Dermis blood vessel endothelial cell (primary cell): ENCODE results near the gene KIFC3. TPM values are rescaled to one million over a fixed set of nuclear protein-coding genes. Genes with fewer than 3 reads are reported as not detected.
"Not testable (repeated sequence)": the region's sequence is repeated elsewhere in the genome, so short reads cannot be mapped to it uniquely, and the experiment has no call there.

ENCODE experiments used
- DNase-seq: peaks from one replicate; pipeline ENCODE4 v3.0.0; 2010
- total RNA-seq: library from RNA; depleted of rRNA; stranded (reverse); fragments of >200 nt; gene quantifications from 2 replicates; pipeline ENCODE4 v1.2.3, GENCODE V29; 2014

KIFC3 gene
- total RNA-seq, 1 donor from 2014 or later: 75.4 TPM

DNA sequence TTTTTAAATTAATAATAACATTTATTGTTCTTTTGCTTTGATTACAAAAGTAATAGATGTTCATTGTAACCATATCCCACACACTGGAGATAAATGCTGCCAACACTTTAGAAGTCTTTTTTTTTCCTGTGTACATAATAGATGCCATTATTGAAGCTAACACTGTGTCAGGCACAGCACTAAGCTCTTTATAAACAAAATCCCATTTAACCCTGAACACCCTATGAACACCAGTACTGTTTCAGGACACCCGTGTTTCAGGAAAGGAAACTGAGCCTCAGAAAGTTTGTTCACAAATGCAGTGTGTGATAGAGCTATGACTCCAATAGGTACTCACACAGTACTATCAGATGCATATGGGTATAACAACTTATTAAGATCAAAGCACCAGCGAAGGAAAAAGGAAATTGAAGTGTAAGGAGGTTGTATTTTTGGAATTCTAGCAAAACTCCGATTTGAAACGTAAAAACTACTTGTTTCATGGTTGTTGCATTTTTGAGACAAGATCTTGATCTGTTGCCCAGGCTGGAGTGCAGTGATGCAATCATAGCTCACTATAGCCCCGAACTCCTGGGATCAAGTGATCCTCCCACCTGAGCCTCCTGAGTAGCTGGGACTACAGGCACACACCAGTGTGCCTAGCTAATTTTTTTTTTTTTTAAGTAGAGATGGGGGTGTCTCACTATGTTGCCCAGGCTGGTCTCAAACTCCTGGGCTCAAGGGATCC lies 2.0 kb upstream of the KIFC3 start:
- no peak for DNase-seq

DNA sequence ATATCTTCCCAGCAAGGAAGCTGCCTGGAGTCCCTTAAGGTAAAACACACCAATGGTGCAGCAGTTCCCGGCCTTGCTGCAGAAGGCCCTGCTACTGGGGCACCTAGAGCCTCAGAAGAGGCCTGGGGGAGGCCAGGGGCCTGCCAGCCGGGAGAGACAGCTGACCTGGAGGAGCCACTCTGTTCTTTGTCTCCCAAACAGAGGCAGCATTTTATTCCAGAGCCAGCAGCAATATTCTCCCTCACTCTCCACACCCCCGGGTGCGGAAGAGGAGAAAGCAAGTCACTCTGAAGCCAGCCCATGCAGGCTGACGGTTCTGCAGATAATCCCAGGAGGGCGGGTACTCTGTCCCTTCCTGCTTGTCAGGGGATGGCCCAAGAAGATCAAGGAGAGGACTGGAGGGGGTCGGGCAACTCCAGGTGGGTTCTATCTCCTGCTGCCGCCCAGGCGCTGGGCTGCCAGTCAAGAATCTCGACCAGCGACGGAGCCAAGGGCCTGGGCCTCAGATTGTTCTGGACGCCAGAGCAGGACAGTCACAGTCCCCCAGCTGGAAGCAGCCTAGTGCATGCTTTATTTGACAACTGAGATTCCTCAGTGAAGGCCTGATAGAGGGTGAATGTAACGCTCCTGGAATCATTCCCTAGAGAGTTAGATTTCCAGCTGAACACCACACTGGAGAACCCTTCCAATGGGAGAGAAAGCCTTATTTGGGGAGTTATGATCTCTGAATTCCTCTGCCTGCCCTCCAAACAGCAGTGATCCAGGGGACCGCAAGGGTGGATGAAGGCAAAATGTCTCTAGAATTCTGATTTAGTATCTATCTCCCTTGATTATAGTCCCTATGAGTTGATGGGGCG lies 1.1 kb upstream of the KIFC3 start:
- DNase-seq: no peak

DNA sequence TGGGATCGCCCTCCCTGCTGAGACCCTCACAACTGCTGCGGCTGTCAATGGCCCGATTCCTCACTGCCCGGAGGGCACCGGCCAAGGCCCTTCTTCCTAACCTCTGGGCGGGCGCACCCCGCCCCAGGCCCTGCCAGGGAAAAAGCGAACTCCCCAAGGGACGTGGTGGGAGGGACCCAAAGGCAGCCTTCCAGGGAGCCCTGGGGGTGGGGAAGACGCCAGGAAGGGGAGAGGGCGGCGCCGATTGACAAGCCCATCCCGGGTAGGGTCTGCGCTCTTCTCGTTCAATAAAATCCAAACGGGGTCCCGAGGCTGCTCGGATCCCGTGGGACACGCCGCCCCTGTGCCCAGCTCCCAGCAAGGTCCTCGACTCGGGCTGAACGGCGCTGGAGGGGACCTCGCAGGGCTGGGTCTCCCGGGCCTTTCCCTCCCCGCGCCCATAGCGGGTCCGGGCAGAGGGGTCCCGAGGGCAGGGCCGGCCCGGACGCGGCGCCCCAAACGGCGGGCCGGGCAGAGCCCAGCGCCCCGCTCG lies 416 bp downstream of the KIFC3 start:
- peak; percentile 27 for DNase-seq

DNA sequence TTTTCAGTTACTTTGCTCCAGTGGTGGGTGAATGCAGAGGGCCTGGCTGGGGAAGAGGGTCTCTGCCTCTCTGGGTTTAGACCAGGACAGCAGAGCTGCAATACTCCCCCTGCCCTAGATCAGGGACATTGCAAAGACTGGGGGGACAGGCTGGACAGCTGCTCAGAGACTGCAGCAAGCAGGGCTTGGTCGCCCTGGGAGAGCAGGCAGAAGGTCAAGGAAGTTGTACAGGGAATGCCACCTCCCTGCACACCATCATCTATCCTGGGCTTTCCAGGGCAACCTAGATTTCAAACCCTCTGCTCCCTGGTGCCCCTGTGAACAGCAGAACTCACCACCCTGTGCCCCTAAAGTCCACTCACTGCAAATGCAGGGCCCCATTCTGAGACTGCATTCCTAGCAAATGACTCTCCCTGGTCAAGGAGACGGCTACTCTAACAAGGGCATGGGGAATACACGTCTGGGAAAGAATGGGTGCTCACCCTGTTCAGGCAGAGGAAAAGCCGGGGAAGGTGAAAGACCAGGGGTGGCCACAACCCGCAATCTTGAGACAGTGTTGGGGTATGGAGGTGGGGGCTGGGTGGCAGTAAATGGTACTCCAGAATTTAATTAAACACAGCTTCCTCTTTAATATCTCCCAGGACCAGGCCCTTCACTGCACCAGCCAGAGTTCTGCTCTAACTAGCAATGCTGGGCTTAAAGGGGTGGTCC lies 1.0 kb downstream of the KIFC3 start:
- DNase-seq: peak; percentile 62

DNA sequence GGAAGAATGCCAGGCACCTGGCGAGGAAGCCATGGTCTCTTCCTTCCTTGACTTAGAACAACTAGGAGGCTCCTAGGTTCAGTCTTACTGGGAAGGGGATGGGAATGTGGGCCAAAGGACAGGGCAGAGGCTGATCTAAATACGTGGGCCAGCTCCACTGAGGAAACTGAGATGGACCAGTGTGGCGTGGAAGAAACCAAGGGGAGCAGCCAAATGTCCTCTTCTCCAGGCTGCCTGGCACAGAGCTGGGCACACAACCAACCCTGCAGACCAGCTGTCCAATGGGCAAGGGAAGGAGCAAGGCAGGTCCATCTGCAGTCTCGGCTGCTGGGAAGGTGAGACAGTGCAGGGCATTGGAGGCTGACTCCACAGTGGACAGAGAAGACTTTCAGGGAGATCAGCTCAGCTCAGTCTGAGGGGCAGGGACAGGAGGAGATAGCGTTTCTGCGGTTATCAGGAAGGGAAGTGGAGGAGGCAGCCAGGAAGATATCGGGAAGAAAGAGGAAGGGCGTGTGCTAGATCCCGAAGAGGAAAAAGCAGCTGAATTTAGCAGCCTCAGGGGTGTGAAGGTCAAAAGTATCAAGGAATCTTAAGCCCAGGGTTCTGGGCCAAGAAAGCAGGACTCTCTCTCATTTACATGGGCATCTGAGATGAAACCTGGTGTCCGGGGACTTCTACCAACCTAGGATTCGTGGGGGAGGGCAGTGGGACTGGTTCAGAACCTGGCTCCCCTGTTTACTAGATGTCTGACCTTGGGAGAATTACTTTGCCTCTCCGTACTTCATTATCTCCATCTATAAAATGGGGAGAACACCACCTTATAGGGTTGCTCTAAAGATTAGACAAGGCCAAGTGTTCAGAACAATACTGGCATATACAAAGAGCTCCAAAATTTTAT lies 1.8 kb downstream of the KIFC3 start:
- DNase-seq: peak; percentile 34

DNA sequence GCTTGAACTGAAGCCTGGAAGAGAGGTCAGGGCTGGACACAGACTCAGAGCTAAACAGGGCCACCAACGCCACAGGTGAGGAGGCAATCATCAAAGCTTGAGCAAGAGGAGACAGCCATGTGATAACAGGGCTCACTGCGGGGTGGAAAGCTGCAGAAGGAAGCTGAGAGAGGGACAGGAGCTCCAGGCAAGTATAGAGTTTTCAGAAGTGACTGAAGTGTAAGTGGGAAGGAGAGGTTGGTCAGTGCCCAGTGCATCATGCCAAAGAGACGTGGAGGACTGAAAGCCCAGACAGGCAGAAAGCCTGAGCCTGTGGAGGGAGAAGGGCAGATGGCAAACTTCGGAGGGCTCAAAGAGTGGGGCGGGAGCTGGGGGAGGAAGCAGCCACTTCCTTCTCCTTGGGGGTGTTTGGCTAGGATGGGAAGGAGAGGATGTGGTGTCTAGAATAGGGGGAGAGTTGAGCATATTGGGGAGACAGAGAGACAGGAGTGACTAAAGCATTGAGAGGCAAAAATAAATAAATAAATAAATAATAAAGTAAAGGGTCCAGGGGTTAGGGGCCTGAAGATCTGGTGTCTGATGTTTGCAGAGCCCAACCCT lies 2.6 kb downstream of the KIFC3 start:
- DNase-seq: peak; percentile 33

DNA sequence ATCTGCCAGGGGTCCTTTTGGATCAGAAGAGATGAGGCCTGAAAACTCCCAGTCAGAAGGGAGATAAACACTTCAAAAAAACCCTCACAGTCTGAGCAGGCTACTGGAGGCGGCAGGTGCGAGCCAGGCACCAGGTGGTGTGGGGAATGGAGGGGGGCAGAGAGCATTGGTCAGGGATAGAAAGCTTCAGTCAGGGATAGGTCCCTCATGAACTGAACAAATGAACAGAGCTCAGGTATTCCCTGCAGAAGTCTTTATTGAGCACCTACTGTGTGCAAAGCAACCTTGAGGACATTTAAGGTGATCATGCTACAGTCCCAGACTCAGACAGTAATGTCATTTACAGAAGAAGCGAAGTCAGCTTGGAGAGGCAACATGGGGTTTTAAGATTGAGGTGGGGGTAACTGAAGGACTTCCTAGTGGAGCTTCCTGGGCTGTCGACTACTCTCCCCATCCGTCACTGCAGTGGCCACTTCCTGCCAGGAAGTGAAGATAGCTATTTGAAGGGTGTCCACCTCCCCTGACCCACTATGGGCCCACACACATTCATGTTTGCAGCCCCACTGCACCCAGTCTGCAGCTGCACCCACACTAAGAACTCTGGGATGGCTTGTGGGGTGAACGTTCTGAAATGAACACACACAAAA lies 3.2 kb downstream of the KIFC3 start:
- no peak for DNase-seq

DNA sequence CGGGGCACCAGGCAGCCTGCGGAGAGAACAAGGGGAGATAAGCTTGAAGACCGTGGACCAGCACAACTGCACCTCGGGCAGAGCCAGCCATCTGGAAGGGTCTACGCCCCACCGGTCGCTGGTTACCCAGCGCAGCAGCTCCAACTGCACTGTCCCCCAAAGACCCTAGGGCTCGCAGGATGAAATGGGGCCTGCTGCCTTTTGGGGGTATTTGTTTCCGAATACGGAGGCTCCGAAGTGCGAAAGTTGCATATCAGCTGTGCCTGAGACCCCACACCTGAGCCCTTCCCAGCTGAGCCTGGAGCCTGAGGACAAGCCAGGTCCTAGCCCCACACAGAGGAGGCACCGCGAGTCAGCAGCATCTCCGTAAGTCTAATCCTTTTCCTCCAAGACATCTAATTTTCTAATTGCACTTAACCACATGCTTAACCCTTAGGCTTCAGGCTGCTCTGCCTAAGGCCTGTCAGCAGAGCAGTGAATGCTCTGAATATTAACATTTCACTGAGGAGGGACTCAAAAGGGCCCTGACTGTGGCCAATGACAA lies 4.0 kb downstream of the KIFC3 start:
- DNase-seq: no peak

DNA sequence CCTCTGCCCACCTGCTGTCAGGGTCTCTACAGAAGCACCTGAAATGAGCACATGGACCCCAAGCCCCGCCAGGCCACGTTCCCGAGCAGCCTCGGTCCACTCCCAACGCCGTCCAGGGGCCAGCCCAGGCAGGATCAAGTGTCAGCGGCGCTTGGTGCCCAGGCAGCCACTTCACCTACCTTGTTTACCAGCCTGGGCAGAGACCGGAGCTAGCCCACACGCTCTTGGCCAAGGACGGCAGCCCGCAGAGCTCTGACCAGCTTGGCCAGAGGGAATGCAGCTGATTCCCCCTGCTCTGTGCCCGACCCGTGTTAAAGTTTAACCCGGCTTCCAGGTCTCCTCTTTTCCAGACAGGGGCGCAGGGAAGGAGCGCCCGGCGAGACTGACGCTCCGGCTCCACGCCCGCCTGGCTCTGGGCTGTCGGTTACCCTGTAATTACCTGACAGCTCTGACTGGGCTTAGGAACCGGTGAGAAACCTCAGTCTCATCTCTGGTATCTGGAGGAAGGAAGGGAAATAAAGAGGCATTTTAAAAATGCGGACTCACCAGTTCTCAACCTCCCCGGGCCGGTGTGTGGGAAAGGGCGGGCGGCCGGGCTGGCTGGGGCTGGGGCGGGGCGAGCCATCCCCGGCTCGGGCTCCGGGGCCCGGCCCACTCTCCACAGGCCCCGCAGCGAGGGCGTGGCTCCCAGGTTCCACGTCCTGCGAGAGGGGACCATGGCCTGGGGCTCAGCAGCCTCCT lies 4.6 kb downstream of the KIFC3 start:
- DNase-seq: no peak

DNA sequence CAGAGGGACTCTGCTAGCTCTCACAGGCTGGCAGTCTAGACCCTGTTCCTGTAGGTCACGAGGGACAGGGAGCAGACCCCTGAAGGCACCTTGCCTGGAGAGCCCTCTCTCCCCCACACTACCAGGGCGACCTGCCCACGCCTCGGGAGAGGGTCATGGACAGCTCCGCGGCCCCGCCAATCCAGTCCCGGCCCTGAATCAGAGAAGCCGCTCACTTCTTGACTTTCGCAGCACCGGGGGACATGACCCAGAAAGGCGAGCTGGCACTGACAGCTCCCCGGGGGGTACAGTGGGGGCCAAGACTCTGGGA lies 5.1 kb downstream of the KIFC3 start:
- no peak for DNase-seq

DNA sequence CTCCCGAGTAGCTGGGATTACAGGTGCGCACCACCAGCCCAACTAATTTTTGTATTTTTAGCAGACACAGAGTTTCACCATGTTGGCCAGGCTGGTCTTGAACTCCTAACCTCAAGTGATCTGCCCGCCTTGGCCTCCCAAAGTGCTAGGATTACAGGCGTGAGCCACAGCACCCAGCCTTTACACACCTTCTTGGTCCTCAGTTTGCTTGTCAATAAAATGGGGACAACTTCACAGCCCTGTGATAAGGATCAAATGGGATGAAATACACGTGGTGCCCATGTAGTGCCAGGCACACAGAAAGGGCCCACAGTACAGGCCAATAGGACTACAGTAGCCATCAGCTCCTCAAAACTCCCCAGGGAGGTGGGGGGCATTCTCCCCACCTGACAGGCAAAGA lies 6.3 kb downstream of the KIFC3 start:
- DNase-seq: not testable (repeated sequence)

DNA sequence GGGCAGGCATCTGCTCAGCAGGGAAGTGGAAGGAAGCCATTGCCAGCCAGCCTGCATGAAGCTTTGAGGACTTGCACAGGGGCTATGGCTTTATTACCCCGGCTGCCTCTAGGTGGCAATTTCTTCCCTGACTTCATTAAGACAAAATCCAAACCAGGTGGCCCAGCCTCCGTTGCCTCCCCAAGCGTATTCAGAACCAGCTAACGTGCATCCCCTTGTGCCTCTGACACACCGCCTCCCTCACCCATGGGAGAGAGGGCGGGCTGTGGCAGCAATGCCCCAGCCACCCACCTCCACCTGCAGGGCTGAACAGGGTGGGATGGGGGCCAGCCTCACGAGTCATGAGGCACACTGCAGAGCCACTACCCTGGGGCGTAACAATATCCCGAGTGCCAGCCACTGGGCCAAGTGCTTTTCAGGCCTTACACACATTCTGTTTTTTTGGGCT lies 6.8 kb downstream of the KIFC3 start:
- DNase-seq: peak; percentile 64

DNA sequence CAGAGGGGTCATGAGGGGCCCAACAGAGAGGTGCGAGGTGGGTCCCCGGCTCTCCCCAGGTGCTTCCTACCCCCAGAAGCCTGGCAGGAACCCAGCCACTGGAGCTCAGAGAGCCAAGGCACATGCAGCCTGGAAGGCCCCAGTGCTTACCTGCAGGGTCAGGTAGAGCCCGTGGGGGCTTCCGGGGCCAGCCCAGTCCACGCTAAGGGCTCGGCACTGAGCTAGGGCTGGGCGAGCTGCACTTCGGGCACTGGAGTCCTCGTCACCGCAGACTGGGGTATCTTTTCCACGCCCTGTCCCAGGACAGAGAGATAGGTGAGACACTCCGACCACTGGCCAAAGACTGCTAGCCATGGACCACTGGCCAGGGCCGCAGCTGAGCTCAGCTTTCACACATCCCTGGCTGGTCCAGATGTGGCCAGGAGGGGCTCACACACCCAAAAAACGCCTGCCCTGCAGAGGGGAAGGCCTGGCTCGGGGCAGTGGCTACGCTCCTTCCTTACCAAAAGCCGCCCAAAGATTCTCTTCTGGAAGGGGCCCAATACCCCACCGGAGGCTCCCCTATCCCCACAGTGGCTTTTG lies 7.4 kb downstream of the KIFC3 start:
- DNase-seq: no peak

DNA sequence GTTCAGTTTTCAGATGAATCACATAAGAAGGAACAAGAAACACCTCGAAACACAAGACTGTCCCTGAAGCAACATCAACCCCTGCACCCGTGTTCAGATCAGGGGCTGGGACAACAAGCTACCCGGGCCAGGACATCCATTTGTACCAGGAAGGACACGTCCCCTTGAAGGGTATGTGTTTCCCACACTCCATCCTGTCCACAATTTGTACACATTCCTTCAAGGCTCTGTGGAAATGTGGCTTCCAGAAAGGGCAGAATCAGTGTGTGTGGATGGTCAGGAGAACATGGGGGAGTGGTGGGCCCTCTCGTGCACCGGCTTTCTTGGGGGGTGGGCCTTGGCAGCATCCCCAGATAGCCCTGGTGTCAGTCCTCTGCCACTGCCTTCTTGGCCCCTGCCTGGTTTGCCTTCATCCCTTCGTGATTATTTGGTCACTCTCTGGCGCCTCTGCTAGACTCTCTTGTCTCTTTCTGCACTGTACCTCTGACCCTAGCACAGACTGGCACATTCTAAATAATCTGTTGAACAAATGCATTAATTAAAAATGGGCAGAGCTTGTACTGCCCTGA lies 10.3 kb downstream of the KIFC3 start:
- no peak for DNase-seq

DNA sequence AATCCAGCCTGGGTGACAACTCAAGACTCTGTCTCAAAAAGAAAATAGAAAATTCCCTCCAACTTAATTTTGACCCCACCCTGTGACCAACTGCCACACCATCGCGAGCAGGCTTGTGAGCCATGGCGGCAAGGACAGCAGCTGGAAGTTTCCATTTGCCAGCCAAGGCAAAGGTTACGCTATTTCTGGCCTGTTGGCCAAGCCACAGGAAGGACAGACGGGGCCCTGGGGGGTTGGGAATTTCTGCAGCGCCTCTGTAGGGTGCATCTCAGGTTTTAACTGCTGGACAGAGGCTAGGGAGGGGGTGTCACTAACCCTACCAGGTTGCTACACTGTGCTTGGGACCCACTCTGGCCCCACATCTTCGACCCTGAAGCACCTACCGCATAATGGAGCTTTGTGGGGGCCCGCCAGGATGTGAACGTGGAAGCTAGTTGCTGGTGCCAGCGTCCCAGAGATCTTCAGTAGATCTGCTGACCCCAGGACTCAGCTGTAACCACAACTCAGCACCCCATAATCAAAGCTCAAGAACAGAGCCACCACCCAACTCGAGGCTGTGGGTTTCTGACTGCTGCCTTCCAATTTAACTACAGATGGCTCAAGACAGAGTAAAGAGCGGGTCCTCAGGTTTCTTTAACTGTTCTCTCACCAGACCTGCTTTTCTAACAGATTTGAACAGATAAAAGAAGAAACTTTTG lies 10.9 kb downstream of the KIFC3 start:
- DNase-seq: no peak

DNA sequence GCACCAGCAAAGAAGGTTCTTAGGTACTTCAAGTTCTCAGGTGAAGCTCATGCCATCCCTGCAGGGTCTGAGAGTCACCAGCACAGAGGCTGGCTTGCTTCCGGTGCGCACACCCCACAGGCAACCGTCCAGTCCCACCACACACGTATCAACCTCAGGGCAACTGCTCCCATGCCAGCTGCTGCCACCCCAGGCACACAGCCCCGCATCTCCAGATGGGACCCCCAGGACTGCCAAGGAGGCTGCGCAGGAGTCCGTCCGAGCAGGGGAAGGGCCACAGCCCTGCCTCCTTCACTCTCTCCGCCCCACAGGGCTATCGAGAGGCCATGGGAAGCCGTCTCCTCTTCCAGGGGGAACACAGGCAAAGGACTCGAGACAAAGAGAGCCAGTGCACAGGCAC lies 13.3 kb downstream of the KIFC3 start:
- no peak for DNase-seq

DNA sequence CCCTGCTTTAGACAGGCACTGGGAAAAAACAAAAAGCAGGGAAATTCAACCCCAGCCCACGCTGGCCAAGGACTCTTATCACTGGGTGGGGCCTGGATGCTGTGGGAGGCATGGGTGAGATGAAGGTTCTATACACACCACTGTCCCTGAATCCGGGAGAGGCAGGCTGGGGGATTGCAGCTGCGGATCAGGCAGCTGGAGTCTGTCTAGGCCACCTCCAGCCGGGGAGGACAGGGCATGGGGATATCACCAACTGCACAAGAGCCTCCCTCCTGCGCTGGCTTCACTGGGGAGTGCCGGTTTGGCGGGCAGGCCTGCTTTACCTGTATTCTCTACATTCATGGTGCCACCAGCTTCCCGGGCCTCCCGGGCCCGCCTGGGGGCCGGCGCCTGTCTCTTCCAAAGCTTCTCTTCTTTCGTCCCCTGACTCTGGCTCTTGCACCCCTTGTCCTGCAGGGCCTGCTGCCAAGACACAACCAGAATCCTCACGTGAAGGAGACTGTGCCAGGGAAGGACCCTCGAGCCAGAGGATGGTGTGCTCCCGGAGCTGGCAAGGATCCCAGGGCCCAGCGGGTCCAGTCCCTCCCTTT lies 13.9 kb downstream of the KIFC3 start:
- no peak for DNase-seq

DNA sequence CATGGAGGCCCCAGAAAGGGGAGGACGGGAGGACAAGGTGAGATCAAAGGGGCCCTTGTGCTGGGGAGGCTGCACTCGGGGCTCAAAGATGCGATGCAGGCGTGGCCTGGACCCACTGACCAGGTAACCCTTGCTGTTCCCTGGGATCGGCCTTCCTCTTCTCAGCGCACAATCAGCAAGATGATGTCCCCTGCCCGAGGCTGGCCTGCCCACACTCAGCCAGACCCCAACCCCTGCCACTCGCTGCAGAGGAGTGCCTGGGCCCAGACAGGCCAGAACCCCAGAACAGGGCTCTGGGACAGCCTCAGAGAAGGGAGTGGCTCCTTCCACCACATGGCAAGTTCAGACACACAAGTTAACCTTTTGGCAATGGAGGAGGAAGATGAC lies 14.8 kb downstream of the KIFC3 start:
- no peak for DNase-seq
